Natural killer cell (primary cell): ENCODE measurements around the gene TEX22. TPM values are rescaled to one million over a fixed set of nuclear protein-coding genes. Genes with fewer than 3 reads are reported as not detected.

ENCODE experiments used
- ATAC-seq, 3 donors: fragments of 150-1000 bp in 2 of 3; fragments of 200-7000 bp in 1 of 3; cut with Tn5 transposase; 1 replicate in 1 of 3; 2 replicates in 2 of 3; pipeline ENCODE4 v1.10.0; 2021; ENCODE audit warnings: mild to moderate bottlenecking in 2 of 3, moderate library complexity in 2 of 3
- DNase-seq, 2 donors: peaks; one replicate each; pipeline versions ENCODE4 v3.0.0 to v3.0.0-alpha.2; 2013 to 2021; ENCODE audit warnings: mixed read lengths in 1 of 2
- H3K27ac ChIP-seq: one replicate; pipeline ENCODE4 v1.5.1; 2013; ENCODE audit warnings: mild to moderate bottlenecking, low read length
- H3K27me3 ChIP-seq: one replicate; pipeline ENCODE4 v1.6.1; 2013; ENCODE audit warnings: low read length; ENCODE audit not compliant: control insufficient read depth, insufficient read depth
- H3K36me3 ChIP-seq: one replicate; pipeline ENCODE4 v1.6.1; 2013; ENCODE audit warnings: low read length; ENCODE audit not compliant: control insufficient read depth, insufficient read depth
- H3K4me1 ChIP-seq: one replicate; pipeline ENCODE4 v1.6.1; 2013; ENCODE audit warnings: low read length; ENCODE audit not compliant: control insufficient read depth, insufficient read depth
- H3K4me3 ChIP-seq: one replicate; pipeline ENCODE4 v1.5.1; 2013; ENCODE audit warnings: low read length
- H3K9me3 ChIP-seq: one replicate; pipeline ENCODE4 v1.6.1; 2013; ENCODE audit warnings: low read length; ENCODE audit not compliant: control insufficient read depth, insufficient read depth
- H3K27ac Mint-ChIP-seq, 2 donors: one replicate each; pipeline ENCODE4 v1.8.0; 2022; ENCODE audit warnings: mild to moderate bottlenecking in 2 of 2, mixed read lengths in 2 of 2, moderate library complexity in 1 of 2
- H3K27me3 Mint-ChIP-seq, 2 donors: one replicate each; pipeline ENCODE4 v1.8.0; 2022; ENCODE audit warnings: low read depth in 2 of 2, mixed read lengths in 2 of 2
- H3K36me3 Mint-ChIP-seq: one replicate; pipeline ENCODE4 v1.8.0; 2022; ENCODE audit warnings: mixed read lengths
- H3K4me1 Mint-ChIP-seq, 2 donors: one replicate each; pipeline ENCODE4 v1.8.0; 2022; ENCODE audit warnings: mixed read lengths in 2 of 2
- H3K4me3 Mint-ChIP-seq: one replicate; pipeline ENCODE4 v1.8.0; 2022; ENCODE audit warnings: mild to moderate bottlenecking, moderate library complexity, mixed read lengths
- H3K9me3 Mint-ChIP-seq, 2 donors: one replicate each; pipeline ENCODE4 v1.8.0; 2022; ENCODE audit warnings: mixed read lengths in 2 of 2
- CTCF ChIP-seq: fragments of 200-600 bp; IDR thresholded peaks from one replicate; pipeline ENCODE4 v1.8.0; 2022; ENCODE audit warnings: antibody characterized with exemption
- WGBS: methylation state at CpG from one replicate; pipeline ENCODE4 v1.1.7; 2013; ENCODE audit warnings: missing lambda C conversion rate; ENCODE audit not compliant: insufficient coverage; 5-methylcytosine and 5-hydroxymethylcytosine counted together
- intact Hi-C: fragments of 100-400 bp; cut with micrococcal nuclease; formaldehyde crosslinking; loops from one replicate; pipeline ENCODE4 v1.14.2; 2022
- total RNA-seq, 4 donors: library from RNA; stranded (reverse); fragments of 120-200 nt in 1 of 4; gene quantifications; one replicate each; pipeline versions ENCODE4 v1.2.3 to v1.2.4, GENCODE V29; 2013 to 2022

TEX22 gene
- total RNA-seq, 3 donors from 2014 or later (not counting 1 experiment from before 2014, with no cell fraction given), result 0.23 to 1.9 (median 1.8) TPM

DNA sequence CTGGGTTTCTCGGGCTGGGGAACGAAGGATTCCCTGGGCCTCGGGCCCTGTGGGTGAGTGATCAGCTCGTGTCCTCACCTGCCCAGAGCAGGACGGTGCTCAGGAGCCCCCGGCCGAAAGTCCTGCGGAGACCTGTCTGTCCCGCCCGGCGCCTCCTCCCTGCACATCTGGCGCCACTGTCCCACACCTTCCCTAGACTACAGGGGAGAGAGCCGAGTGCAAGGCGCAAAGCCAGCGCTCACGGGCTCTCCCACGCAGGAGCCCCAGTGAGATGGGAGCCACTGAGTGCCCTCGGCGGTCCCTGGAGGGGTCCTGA, 13.1 kb upstream of the TEX22 start:
- Histone ChIP-seq H3K4me1 (peaks cover 27% of the 10 kb centered on the region), H3K9me3 (no peaks in the 10 kb centered on the region), H3K36me3 (peaks cover 3% of the 10 kb centered on the region), H3K27ac (no peak overlapping the region), H3K4me3 (no peak overlapping the region), H3K27me3 (no peaks in the 10 kb centered on the region)
- peaks cover 4 to 9% of the 10 kb centered on the region in 2 donors for H3K4me1 Mint-ChIP-seq
- ATAC-seq (no peak), DNase-seq (no peak)
- no peaks in the 10 kb centered on the region for H3K27me3 Mint-ChIP-seq
- H3K9me3 Mint-ChIP-seq, result no peaks in the 10 kb centered on the region
- no peaks in the 10 kb centered on the region for H3K36me3 Mint-ChIP-seq
- WGBS, result 97% methylated on average over 19 of the region's 19 CpGs
- H3K4me3 Mint-ChIP-seq, result no peak overlapping the region
- intact Hi-C loops, result no loop called here
- TF ChIP-seq CTCF, result no peak
- no peak overlapping the region for H3K27ac Mint-ChIP-seq

- H3K36me3 ChIP-seq, result peaks cover 3% of the 10 kb centered on the region
- DNase-seq (no peak), ATAC-seq (no peak)
- Mint-ChIP-seq H3K27ac (no peak overlapping the region), H3K4me1 (peaks cover 8 to 12% of the 10 kb centered on the region in 2 donors), H3K4me3 (no peak overlapping the region), H3K9me3 (no peaks in the 10 kb centered on the region), H3K36me3 (no peaks in the 10 kb centered on the region), H3K27me3 (no peaks in the 10 kb centered on the region)
- no peak for TF ChIP-seq CTCF
- intact Hi-C loops, result no loop called here
- H3K27me3 ChIP-seq, result no peaks in the 10 kb centered on the region
- WGBS, result 94% methylated on average over 22 of the region's 22 CpGs
- no peaks in the 10 kb centered on the region for H3K9me3 ChIP-seq
- H3K4me3 ChIP-seq, result no peak overlapping the region
- no peak overlapping the region for H3K27ac ChIP-seq
- peaks cover 33% of the 10 kb centered on the region for H3K4me1 ChIP-seq
These were observed 12.5 kb upstream of the TEX22 start for GRCh38 chr14:105385698-105386365.

DNA sequence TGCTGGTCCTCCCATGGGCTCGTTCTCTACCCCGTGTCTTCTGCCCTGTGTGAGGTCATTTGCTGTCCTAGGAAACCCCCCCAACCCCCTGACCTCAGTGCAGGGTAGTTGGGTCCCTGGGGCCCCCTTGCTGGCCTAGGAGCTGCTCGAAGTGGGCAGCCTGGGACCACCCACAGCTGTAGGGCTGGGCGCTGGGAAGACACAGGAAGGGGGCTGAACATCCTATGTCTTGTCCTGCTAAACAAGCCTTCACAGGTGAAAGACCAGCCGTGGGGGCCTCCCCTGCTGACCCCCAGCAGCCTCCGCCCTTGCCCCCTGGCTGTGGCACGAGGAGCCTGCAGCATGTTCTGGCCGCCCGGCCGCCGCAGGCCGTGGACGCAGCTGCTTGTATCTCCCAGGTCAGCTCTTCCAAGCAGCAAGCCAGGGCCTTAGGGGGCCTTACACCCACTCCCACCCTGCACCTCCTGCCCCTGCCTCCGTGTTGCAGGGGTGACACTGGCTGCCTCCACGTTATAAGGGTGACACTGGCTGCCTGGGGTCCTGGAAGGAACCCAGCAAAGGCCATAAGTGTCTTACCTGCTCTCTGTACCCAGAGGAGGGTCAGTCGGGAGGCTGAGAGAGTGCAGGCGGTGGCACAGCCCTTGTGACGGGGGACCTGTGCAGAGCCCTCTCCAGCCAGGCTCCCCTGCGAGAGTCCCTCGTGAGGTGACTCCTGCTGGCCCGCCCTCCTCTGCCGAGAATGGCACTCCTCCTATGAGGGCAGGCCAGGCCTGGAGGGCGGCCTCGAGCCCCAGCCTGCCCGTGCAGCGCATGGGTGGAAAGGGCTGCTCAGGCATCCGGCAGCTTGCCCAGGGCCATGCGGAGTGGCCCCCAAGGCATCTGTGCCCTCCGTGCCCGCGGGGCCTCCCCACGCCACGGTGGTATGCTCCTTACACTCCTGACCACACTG, 11.5 kb upstream of the TEX22 start:
- WGBS, result 94% methylated on average over 33 of the region's 33 CpGs
- no peak for DNase-seq

More for the DNA sequence above, 11.5 kb upstream of the TEX22 start:
- H3K4me1 ChIP-seq, result peaks cover 36% of the 10 kb centered on the region
- no peaks in the 10 kb centered on the region for H3K27me3 ChIP-seq
- H3K27ac ChIP-seq, result no peak overlapping the region
- no peaks in the 10 kb centered on the region for H3K9me3 ChIP-seq
- no peak for ATAC-seq
- H3K27me3 Mint-ChIP-seq, result no peaks in the 10 kb centered on the region
- no peaks in the 10 kb centered on the region for H3K36me3 Mint-ChIP-seq
- H3K9me3 Mint-ChIP-seq, result no peaks in the 10 kb centered on the region
- intact Hi-C loops, result no loop called here
- H3K27ac Mint-ChIP-seq, result no peak overlapping the region
- peaks cover 3% of the 10 kb centered on the region for H3K36me3 ChIP-seq
- peaks cover 8 to 12% of the 10 kb centered on the region in 2 donors for H3K4me1 Mint-ChIP-seq
- H3K4me3 Mint-ChIP-seq, result no peak overlapping the region
- H3K4me3 ChIP-seq, result no peak overlapping the region
- no peak for TF ChIP-seq CTCF
